GM10248 (cell line): ENCODE data around the gene PAQR9.

Experiments used
- CTCF ChIA-PET: fragments of 300-600 bp; sonication (Branson Sonifier 250); formaldehyde crosslinking; extraction: SDS; loops from one replicate; lab custom pipeline; 2021; ENCODE audit warnings: antibody characterized with exemption; lab: Yijun Ruan, JAX
- POLR2A ChIA-PET: fragments of 350-650 bp; sonication (Branson Sonifier 250); formaldehyde crosslinking; extraction: SDS; loops from one replicate; lab custom pipeline; 2020; ENCODE audit warnings: antibody characterized with exemption; lab: Yijun Ruan, JAX
- DNase-seq: peaks from one replicate; pipeline ENCODE4 v3.0.0; 2012; ENCODE audit errors: extremely low spot score
- CTCF ChIP-seq: IDR thresholded peaks from 2 replicates; pipeline ENCODE4 v1.5.1; 2012; ENCODE audit warnings: mild to moderate bottlenecking, low read depth; ENCODE audit errors: extremely low read depth, missing control alignments, control extremely low read depth

The PAQR9 gene

GRCh38 chr3:142943870-142944269 lies 19.6 kb downstream of the PAQR9 start:
- ChIA-PET POLR2A (no interaction called here), CTCF (interaction anchor here (1.3 to 2.4 kb wide), 2 partner anchors 13 to 115 kb away, joined by 5 to 8 read pairs; no protein-coding TSS in a partner anchor)

GRCh38 chr3:142943349-142943748 lies 20.1 kb downstream of the PAQR9 start:
- no peak for DNase-seq
- no peak for TF ChIP-seq CTCF
- ChIA-PET CTCF (interaction anchor here (1.2 to 1.3 kb wide), 2 partner anchors 13 to 114 kb away, joined by 4 to 5 read pairs; no protein-coding TSS in a partner anchor), POLR2A (no interaction called here)

More at GRCh38 chr3:142943870-142944269, 19.6 kb downstream of the PAQR9 start:
- no peak for DNase-seq
- no peak for TF ChIP-seq CTCF

DNA sequence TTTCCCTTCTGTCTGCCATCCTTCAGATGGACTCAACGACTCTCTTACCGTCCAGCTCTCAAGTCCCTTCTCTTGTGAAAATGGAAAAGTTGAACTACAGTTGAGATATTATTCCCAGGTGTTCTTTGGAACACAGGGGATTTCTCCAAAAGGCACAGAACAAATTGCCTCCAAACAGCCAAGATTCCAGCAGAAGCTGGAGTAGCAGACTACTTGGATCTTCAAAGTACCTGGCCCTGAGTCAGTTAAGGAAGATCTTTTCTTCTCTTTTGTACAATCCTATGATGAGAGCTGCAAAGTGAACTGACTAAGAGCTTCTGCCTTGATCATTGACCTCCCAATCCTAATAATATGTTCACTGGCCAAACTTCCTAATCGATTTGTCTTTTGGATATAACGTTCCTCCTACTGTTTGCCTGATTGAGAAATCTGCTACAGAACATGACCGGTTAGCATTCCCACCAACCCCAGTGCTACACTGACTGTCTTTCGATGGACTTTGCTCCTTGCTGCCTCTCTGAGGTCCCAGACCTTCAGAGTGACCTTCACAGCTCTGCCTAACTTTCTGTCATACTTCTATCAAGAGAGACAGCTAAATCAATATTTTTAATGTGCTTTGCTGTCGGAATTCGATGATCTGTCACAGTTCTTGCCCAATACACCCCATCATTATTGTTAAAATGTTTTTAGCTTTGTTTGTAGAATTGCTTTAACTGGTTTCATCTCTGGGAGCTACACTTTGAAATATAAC lies 21.9 kb downstream of the PAQR9 start:
- POLR2A ChIA-PET, result no interaction called here
- no peak for TF ChIP-seq CTCF
- CTCF ChIA-PET, result interaction anchor here (0.9 to 1.9 kb wide), 4 partner anchors 11 to 113 kb away, joined by 4 to 9 read pairs (median 4); no protein-coding TSS in a partner anchor
- no peak for DNase-seq

DNA sequence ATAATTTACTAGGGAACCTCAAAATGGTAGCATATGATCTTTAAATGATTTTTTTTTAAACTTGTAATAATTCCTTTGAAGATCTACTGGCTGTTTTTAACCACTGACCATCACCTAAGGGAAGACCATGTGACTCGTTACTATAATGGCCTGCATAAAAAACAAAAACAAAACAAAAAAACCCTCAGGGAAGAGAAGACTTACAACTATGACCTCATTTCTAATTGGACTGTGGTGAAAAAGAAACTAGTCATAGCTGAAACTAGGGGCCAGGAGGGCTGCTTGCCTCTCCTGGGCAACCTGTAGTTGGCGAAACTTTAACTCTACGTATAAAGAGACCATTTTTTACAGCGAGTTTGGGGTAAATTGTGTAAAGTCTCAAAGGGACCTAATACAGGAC lies 23.0 kb downstream of the PAQR9 start:
- no peak for DNase-seq
- TF ChIP-seq CTCF, result no peak
- ChIA-PET POLR2A (no interaction called here), CTCF (interaction anchor here (1.3 to 1.7 kb wide), 4 partner anchors 11 to 111 kb away, joined by 4 to 12 read pairs (median 4); no protein-coding TSS in a partner anchor)

DNA sequence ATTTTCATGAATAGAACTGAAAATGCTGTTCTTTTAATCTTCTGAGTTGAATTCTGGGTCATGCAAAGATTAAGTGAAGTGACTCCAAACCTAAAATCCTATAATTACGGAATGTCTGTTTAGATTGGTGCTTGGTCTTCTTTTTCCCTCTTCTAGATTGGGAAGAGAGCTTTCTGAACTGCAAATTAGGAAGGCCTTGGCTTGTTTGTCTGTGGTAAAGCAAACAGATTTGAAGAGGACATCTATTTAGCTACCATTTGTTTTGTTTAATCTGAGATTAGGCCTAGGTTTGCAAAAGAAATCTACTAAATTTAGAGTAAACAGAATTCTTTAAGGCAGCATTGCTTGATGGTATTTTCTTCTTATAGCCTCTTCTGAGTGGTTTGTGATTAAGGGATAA lies 23.5 kb downstream of the PAQR9 start:
- POLR2A ChIA-PET, result no interaction called here
- no peak for TF ChIP-seq CTCF
- CTCF ChIA-PET, result interaction anchor here (1.5 to 1.7 kb wide), 3 partner anchors 11 to 111 kb away, joined by 4 to 12 read pairs (median 4); no protein-coding TSS in a partner anchor
- DNase-seq, result no peak

DNA sequence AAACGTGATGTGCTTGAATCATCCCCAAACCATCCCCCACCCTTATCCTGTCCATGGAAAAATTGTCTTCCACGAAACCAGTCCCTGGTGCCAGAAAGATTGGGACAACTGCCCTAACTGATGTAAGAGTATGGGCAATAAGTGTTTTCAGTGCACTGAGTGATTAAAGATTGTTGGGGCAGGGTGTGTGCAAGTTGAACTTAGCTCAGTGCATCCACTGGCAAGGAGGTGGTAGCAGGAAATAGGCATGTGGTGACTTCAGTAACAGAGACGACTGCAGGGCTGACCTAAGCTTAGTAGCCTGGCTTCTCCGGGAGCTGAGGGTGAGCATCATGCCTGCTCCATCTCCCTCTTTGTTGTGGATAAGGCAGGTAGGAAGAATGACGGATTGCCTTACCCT lies 27.5 kb downstream of the PAQR9 start:
- CTCF ChIA-PET, result interaction anchor here (1.1 to 1.2 kb wide), 3 partner anchors 15 to 108 kb away, joined by 3 read pairs; no protein-coding TSS in a partner anchor
- DNase-seq, result no peak
- TF ChIP-seq CTCF, result no peak
- POLR2A ChIA-PET, result no interaction called here
